ENCODE measurements around the gene NT5DC1.

NT5DC1 gene

GRCh38 chr6:116248577-116248976, 147.9 kb downstream of the NT5DC1 start:
- DNase-seq, result no peak

DNA sequence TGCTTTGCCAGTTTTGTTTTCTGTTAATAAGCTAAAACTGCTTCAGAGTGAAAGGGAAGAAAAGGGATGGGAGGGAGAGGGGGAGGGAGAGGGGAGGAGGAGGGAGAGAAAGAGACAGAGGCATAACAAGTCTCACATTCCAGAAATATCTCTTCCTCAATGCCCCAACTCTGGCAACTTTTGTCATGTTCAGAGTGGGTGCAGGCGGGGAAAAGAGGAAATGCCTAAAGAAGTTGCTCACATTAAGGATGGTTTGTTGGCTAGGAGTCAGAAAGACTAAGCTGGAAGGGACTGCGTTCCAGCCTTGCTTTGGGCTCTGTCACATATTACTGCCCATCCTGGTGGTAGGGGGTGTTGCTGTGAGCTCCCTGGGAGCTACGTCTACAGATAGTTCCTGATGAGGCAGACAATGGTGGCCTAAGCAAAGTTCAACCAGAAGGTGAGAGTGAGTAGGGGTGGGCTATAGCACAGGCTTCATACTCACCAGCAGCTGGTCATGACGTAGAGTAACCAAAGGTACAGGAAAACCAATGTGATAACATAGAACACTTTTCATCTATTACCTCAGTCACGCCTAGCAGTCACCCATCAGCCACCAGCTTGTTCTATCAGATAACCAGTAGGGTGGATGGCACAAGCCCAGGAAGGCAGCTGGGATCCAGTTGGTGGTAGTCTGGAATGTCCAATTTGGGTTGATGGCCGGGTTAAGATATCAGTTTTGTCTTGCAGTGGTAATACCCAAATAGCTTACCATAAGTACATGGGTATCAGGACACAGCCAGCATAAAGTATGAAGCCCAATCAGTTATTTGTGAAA, 151.1 kb downstream of the NT5DC1 start:
- DNase-seq, result peak; percentile 3

GRCh38 chr6:116253188-116253504, 152.5 kb downstream of the NT5DC1 start:
- DNase-seq, result peak; percentile 38

DNA sequence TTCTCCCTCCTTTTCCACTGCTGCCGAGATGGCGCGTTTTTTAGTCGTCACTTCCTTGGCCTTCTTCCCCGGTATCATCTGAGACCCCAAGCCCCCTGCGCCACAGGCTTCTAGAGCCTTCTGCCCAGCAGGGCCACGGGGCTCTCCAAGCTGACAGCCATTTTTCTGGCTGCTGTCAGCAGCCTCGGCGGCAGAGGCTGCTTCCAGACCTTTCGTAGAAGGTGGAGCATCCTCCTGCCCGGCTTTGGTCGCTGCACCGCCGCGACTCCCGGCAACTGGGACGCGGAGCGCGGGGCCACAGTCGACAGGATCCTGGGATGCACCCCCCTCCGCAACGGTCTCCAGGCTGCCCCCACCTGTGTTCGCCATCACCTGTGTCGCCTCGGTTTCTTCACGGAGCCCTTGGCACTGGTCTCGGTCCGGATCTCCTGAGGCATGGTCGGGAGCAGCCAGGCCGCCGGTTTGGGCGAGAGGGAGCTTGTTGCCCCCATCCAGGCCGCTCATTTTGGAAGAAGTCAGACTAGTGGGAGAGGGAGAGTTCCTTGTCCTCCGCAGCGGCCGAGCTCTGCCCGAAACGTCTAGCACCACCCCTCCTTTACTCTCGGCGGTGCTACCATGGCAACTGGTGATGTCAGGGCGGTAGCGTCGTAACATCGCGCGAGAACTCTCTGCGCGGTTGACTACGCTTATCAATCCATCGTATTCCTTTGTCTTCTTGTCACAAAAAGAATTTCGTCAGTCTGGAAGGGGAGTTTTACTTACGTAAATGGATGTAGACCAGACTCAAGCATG, 153.0 kb downstream of the NT5DC1 start, which contains the start of gene TSPYL4:
Gene TSPYL4, minus strand, starts transcription at position 571 of the 792 bp plus-strand sequence. Its CDS starts 67 bp downstream, at position 504.
- DNase-seq, result peak; percentile 96

DNA sequence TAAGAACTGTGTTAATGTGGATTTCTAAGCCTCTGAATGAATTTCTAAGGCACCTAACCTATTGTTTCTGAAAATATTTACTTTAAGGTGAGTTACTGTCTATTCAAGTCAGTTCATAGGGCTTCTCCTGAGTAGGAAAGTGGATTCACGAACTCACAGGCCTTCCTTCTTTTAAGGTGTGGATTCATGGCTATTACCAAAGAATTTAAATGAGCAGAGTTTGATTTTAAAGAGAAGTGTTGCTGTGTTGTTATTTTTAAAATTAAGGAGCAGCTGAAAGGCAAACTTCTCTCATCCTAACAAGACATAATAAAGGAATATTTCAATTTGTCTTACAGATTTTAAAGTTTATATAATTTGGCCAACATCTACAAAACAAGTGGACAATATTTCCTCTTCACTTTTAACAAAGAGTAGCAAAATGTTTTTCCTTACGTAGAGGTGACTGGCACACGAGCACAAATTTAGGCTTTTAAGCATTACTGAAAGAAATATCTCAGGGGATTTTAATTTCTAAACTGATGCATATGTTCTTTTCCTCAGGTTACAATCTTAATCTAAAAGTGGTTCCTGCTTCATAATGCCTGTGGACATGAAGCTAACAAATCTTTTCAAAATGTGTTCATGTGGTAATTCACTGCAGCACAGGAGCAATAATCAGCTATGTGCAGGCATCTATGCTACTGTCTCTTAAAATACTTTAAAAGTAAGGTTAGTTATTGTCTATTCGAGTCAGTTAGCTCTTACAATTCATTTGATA, 153.8 kb downstream of the NT5DC1 start:
- peak; percentile 14 for DNase-seq

- DNase-seq, result peak; percentile 11
Measured at GRCh38 chr6:116255246-116255800, 154.7 kb downstream of the NT5DC1 start.

DNA sequence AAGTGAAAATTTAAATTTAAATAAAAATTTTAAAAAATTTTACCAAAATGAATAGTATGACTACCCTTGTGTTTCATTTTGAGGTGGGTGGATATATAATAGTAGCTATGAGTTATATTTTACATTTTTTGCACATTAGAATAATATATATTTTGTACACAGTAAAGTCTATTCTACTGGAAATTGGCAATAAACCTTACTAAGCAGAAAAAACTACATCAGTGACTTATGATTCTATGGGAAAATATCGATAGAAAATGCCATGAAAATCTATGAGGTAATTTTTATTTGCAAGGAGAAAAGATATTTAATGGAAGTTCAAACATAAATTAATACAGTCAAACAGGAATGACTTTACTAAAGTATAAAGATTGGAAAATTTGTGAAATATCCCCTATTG, 156.0 kb downstream of the NT5DC1 start:
- DNase-seq, result no peak

DNA sequence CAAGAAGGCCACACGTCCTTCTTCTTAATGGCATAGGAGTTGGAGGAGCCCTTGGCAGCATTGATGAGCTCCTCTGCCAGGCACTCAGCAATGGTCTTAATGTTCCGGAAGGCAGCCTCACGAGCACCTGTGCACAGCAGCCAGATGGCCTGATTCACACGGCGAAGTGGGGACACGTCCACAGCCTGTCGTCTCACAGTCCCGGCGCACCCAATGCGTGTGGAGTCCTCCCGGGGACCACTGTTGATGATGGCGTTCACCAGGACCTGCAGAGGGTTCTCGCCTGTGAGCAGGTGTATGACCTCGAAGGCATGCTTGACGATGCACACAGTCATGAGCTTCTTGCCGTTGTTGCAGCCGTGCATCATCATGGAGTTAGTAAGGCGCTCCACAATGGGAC, 157.9 kb downstream of the NT5DC1 start:
- DNase-seq, result no peak

DNA sequence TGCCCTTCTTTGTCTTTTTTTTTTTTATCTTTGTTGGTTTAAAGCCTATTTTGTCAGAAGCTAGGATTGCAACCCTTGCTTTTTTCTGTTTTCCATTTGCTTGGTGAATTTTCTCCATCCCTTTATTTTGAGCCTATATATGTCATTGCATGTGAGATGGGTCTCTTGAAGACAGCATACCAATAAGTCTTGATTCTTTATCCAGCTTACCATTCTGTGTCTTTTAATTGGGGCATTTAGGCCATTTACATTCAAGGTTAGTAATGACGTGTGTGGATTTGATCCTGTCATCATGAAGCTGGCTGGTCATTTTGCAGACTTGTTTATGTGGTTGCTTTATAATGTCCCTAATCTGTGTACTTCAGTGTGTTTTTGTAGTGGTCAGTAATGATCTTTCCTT, 162.7 kb downstream of the NT5DC1 start:
- DNase-seq, result no peak

- DNase-seq, result peak; percentile 24
Measured at GRCh38 chr6:116265041-116265829, 164.6 kb downstream of the NT5DC1 start.

DNA sequence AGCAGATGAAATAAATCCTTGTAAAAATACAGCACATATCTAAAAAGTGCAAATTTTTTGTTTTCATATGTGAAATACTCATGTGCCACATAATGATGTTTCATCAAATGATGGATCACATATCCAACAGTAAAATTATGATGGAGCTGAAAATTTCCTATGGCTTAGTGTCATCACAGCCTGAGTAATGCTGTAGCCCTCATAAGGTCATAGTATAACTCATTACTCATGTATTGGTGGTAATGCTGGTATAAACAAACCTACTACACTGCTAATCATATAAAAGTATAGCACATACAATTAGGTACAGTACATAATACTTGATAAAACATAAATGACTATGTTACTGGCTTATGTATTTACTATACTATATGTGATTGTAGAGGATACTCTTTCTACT, 166.2 kb downstream of the NT5DC1 start:
- DNase-seq, result no peak

DNA sequence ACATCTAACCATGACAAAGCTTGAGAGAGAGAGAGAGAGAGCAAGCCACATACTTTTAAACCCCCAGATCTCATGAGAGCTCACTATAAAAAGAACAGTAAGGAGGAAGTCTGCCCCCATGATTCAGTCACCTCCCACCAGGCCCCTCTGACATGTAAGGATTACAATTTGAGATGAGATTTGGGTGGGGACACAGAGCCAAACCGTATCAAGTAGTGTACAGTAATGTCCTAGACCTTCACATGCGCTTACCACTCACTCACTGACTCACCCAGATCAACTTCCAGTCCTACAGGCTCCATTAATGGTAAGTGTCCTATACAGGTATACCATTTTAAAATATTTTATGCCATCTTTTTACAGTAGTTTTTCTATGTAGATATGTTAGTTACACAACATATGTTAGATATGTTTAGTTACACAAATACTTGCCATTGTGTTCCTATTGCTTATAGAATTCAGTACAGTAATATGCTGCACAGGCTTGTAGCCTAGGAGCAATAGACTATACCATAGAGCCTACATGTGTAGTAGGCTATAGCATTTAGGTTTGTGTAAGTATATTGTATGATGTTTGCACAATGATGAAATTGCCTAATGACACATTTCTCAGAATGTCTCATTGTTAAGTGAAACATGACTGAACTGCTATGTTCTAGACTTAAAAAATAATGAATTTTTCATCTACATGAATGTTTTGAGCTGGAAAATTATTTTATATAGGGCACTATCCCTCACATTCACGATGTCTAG, 167.4 kb downstream of the NT5DC1 start:
- no peak for DNase-seq

DNA sequence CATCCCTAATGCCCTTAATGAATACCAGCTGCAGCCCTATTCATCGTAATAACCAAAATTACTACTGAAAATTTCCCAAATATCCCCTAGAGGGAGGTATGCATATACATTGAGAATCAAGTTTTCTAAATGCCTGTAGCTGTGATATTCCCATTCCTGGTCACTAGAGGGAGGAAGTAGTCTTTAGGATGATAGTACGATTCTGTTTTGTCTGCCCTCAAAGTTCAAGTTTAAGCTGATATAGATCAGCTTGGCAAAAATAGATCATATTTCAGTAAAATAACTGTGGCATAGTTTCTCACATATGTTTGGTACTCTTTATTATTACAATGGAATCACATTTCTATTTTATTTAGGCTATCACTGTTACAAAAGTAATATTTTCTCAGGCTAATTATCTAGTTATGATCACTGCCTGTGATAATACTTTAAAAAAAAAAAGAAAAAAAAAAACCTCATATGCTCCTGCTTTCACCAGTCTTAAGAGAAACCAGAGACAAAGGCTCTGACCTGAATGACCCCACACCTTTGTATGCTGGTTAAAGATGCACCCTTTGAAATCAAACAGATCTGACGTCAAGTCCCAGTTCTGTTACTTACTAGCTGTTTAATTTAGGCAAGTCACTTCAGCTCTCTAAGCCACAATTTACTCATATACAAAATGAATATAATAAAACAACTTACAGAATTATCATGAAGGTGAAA, 168.1 kb downstream of the NT5DC1 start:
- peak; percentile 80 for DNase-seq

DNA sequence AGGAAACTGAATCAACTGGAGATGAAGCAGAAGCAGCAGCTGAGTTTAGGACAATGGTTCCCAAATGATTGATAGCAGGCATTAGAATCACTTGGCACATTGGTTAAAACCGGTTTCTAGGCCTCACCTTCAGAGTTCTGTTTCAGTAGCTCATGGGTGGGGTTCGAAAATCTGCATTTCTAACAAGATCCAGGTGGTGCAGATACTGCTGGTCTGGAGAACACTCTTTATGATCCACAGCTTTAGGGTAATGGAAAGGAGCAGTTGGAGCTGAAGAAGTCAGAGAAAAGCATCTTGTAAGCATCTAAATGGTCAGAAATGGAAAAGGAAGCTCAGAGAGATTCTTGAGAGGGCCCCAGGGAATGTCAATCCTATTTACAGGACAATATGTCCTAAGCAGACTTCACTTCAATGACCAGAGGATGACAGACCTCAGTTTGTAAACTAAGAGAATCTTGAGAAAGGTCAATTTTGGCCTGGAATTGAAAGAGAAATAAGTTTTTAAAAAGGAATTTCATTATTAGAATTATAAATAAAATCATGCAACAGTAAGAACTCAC, 170.6 kb downstream of the NT5DC1 start:
- no peak for DNase-seq

DNA sequence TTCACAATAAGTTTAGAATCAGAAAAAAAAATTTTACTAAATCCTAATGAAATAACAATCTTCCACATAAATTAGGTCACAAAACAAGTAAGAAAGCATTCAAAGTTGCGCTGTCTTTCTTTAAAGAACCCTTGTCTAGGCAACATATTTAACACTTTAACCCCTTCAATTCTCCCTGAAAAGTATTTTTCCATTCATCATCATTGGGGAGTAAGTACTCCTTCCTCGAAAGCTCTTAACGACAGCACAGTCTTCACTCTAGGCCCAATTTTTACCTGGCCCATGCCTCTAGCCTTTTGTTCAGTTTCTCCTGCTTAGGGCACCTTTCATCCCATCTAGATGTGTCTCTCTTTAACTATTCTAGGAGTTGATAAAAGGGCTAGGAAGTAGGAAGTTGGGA, 176.5 kb downstream of the NT5DC1 start:
- DNase-seq, result no peak

GRCh38 chr6:116278481-116278829, 177.8 kb downstream of the NT5DC1 start:
- DNase-seq, result no peak

- DNase-seq, result peak; percentile 60
Measured at GRCh38 chr6:116278854-116279231, 178.2 kb downstream of the NT5DC1 start.

DNA sequence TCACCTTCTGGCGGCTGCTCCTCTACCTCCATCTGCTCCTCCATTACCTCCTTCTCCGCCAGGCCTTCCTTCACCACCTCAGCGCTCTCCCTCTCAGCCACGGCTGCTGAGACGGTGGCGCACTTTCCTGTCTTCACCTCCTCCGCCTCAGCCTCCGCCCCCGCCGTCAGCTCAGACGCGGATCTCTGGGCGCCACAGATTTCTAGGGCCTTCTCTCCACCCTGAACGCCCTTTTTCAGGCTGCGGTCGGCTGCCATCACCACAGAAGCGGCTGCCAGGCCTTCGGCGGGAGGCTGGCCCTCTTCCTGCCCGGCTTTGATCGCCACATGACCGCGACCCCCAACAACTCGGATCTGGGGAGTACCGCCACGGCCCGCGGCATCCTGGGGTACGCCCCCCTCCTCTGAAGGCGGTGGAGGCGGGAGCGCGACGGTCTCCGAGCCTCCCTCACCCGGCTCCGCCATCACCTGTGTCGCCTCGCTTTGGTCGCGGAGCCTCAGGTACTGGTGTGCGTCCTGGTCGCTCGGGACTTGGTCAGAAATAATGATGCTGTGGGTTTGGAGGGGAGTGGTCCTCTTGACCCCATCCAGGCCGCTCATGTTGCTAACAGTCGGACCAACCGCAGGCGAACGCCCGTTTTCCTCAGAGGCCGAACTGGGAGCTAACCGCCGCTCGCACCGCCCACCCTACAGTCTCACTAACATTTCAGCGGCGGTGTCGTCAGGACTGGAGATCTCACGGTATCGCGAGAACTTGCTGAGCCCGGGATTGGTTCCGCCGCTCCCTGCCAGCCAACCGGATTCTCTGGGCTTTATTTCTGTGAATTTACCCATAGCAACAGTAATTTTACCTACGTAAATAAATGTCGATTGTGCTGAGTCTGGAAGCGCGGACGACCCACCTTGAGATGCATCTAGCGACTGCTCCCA, 178.8 kb downstream of the NT5DC1 start, which contains the start of gene TSPYL1:
Gene TSPYL1, minus strand, starts transcription at position 699 of the 929 bp plus-strand sequence. Its CDS starts 100 bp downstream, at position 599.
- peak; percentile 97 for DNase-seq
